Measurements from ENCODE around the gene ITIH4.

DNA sequence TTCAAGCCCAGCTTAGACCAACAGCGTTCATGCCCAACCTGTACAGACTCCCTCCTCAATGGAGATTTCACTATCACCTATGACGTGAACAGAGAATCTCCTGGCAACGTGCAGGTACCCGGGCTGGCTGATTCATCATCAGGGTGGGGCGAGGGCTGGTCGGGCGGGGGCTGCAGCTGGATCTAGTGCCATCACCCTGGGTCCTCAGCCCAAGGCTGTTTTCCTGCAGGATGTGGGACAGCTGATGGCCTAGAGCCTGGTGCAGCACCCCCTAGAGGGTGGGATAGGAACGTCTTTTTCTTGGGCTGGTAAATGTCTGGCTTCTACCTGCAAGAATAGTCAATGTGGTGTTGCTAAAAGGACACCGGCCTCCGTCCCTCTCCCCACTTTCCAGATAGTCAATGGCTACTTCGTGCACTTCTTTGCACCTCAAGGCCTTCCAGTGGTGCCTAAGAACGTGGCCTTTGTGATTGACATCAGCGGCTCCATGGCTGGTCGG lies 31.4 kb downstream of the ITIH4 start:
- TF ChIP-seq, protein P1, sequence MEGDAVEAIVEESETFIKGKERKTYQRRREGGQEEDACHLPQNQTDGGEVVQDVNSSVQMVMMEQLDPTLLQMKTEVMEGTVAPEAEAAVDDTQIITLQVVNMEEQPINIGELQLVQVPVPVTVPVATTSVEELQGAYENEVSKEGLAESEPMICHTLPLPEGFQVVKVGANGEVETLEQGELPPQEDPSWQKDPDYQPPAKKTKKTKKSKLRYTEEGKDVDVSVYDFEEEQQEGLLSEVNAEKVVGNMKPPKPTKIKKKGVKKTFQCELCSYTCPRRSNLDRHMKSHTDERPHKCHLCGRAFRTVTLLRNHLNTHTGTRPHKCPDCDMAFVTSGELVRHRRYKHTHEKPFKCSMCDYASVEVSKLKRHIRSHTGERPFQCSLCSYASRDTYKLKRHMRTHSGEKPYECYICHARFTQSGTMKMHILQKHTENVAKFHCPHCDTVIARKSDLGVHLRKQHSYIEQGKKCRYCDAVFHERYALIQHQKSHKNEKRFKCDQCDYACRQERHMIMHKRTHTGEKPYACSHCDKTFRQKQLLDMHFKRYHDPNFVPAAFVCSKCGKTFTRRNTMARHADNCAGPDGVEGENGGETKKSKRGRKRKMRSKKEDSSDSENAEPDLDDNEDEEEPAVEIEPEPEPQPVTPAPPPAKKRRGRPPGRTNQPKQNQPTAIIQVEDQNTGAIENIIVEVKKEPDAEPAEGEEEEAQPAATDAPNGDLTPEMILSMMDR (IDR thresholded peaks at IDR 0.05), result peak in 2 of 6 experiments; percentile 16 to 35
- TF ChIP-seq POLR2A (IDR thresholded peaks at IDR 0.05), result no peak

All from thyroid gland (tissue), 4 donors.